Ishikawa (cell line): Measurements from ENCODE around the gene PRXL2B.

Source experiments
- CEBPB ChIP-seq: IDR thresholded peaks from 2 replicates; pipeline ENCODE4 v1.6.1; 2012
- CREB1 ChIP-seq: IDR thresholded peaks from 2 replicates; pipeline ENCODE4 v1.6.1; 2012; ENCODE audit warnings: low read depth
- EGR1 ChIP-seq: IDR thresholded peaks from 2 replicates; pipeline ENCODE4 v1.6.1; 2012
- EP300 ChIP-seq: IDR thresholded peaks from 2 replicates; pipeline ENCODE4 v1.6.1; 2012; ENCODE audit warnings: borderline replicate concordance
- FOXM1 ChIP-seq: IDR thresholded peaks from 2 replicates; pipeline ENCODE4 v1.6.1; 2012; ENCODE audit warnings: low read depth, borderline replicate concordance
- MAX ChIP-seq: IDR thresholded peaks from 2 replicates; pipeline ENCODE4 v1.6.1; 2012
- NFIC ChIP-seq: IDR thresholded peaks from 2 replicates; pipeline ENCODE4 v1.6.1; 2012
- RAD21 ChIP-seq: IDR thresholded peaks from 2 replicates; pipeline ENCODE4 v1.6.1; 2012; ENCODE audit warnings: low read depth
- REST ChIP-seq: IDR thresholded peaks from 2 replicates; pipeline ENCODE4 v1.6.1; 2012; ENCODE audit warnings: low read depth, mild to moderate bottlenecking
- TAF1 ChIP-seq: IDR thresholded peaks from 2 replicates; pipeline ENCODE4 v1.6.1; 2012; ENCODE audit warnings: low read depth, mild to moderate bottlenecking
- TCF12 ChIP-seq: IDR thresholded peaks from 2 replicates; pipeline ENCODE4 v1.6.1; 2012; ENCODE audit warnings: low read depth
- TEAD4 ChIP-seq: IDR thresholded peaks from 2 replicates; pipeline ENCODE4 v1.6.1; 2012
- USF1 ChIP-seq: IDR thresholded peaks from 2 replicates; pipeline ENCODE4 v1.6.1; 2012
- YY1 ChIP-seq: IDR thresholded peaks from 2 replicates; pipeline ENCODE4 v1.6.1; 2012; ENCODE audit warnings: low read depth
- ZBTB7A ChIP-seq: IDR thresholded peaks from 2 replicates; pipeline ENCODE4 v1.6.1; 2012; ENCODE audit warnings: low read depth

The PRXL2B gene

GRCh38 chr1:2595261-2595811 is 8.8 kb downstream of the PRXL2B start:
- TF ChIP-seq MAX (no peak), EP300 (no peak), NFIC (no peak), RAD21 (no peak), USF1 (no peak), TAF1 (no peak), TEAD4 (no peak), CEBPB (no peak), EGR1 (no peak), REST (no peak), YY1 (no peak), TCF12 (no peak), FOXM1 (no peak), ZBTB7A (no peak), CREB1 (no peak)

- TF ChIP-seq TCF12: no peak
- no peak for TF ChIP-seq REST
- TF ChIP-seq CREB1: no peak
- no peak for TF ChIP-seq EGR1
- no peak for TF ChIP-seq FOXM1
- no peak for TF ChIP-seq ZBTB7A
- no peak for TF ChIP-seq NFIC
- TF ChIP-seq EP300: no peak
- TF ChIP-seq USF1: no peak
- TF ChIP-seq MAX: no peak
- TF ChIP-seq YY1: no peak
- no peak for TF ChIP-seq TAF1
- TF ChIP-seq RAD21: no peak
- TF ChIP-seq TEAD4: no peak
Observed at GRCh38 chr1:2595812-2596529, 9.4 kb downstream of the PRXL2B start.

GRCh38 chr1:2596530-2597333 is 10.2 kb downstream of the PRXL2B start:
- no peak for TF ChIP-seq RAD21
- no peak for TF ChIP-seq TCF12
- no peak for TF ChIP-seq TEAD4
- TF ChIP-seq MAX: no peak
- no peak for TF ChIP-seq REST
- no peak for TF ChIP-seq USF1
- no peak for TF ChIP-seq EP300
